GM12892 (cell line): ENCODE measurements around the gene SDHAF1.

ENCODE experiments used
- POLR2A ChIP-seq: IDR thresholded peaks from 2 replicates; pipeline ENCODE4 v1.6.1; 2011; ENCODE audit warnings: low read depth, low read length, control low read depth
- POLR2AphosphoS5 ChIP-seq: IDR thresholded peaks from 2 replicates; pipeline ENCODE4 v1.6.1; 2011; ENCODE audit warnings: low read depth, low read length, control low read depth
- TAF1 ChIP-seq: IDR thresholded peaks from 2 replicates; pipeline ENCODE4 v1.6.1; 2011; ENCODE audit warnings: low read depth, mild to moderate bottlenecking, control low read depth, low read length, borderline replicate concordance

DNA sequence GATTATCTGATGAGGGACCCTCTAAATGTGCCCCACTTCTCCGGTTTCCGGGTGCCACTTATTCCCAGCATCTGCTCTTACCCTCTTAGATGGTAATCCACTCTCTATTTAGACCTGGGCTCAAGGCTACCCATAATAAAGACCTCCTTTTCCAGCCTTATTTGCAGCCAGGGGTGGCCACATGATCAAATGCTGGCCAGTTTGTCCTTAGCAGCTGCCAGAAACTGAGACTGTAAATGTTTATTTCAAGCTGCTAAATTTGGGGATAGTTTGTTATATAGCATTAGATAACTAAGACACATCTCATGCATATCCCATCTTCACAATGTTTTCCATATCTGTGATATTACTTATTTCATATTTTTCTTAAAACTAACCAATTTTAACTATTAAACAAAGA is 49.0 kb downstream of the SDHAF1 start:
- no peak for TF ChIP-seq POLR2AphosphoS5
- TF ChIP-seq POLR2A, result no peak
- no peak for TF ChIP-seq TAF1
